Mucosa of rectum (tissue), 2 donors: ENCODE measurements around the gene SPNS1.
A peak's percentile ranks its signal among the peaks of the same experiment; 100 is the strongest.
"Not testable (repeated sequence)": the region's sequence is repeated elsewhere in the genome, so short reads cannot be mapped to it uniquely, and the experiment has no call there.

Source experiments
- H3K27ac ChIP-seq, 2 donors: one replicate each; pipeline ENCODE4 v1.7.0; 2013; ENCODE audit warnings: inconsistent platforms in 2 of 2, low read depth in 2 of 2, low read length in 2 of 2
- H3K27me3 ChIP-seq, 2 donors: one replicate each; pipeline ENCODE4 v1.7.0; 2013; ENCODE audit warnings: low read length in 2 of 2; ENCODE audit not compliant: control insufficient read depth in 2 of 2, insufficient read depth in 2 of 2
- H3K36me3 ChIP-seq, 2 donors: one replicate each; pipeline ENCODE4 v1.7.0; 2013; ENCODE audit warnings: low read length in 2 of 2; ENCODE audit not compliant: control insufficient read depth in 2 of 2, insufficient read depth in 2 of 2
- H3K4me1 ChIP-seq, 2 donors: one replicate each; pipeline ENCODE4 v1.7.0; 2013; ENCODE audit warnings: low read length in 2 of 2, mild to moderate bottlenecking in 1 of 2; ENCODE audit not compliant: control insufficient read depth in 2 of 2, insufficient read depth in 2 of 2
- H3K4me3 ChIP-seq, 2 donors: one replicate each; pipeline ENCODE4 v1.7.0; 2013; ENCODE audit warnings: low read length in 2 of 2
- H3K9ac ChIP-seq, 2 donors: one replicate each; pipeline ENCODE4 v1.7.0; 2013; ENCODE audit warnings: low read length in 2 of 2, low read depth in 1 of 2, mild to moderate bottlenecking in 1 of 2
- H3K9me3 ChIP-seq, 2 donors: one replicate each; pipeline ENCODE4 v1.7.0; 2013; ENCODE audit warnings: low read length in 2 of 2; ENCODE audit not compliant: control insufficient read depth in 2 of 2
- donor health status: healthy.
- donor health status: Normal muscosa, but diverticular disease.

SPNS1 gene

DNA sequence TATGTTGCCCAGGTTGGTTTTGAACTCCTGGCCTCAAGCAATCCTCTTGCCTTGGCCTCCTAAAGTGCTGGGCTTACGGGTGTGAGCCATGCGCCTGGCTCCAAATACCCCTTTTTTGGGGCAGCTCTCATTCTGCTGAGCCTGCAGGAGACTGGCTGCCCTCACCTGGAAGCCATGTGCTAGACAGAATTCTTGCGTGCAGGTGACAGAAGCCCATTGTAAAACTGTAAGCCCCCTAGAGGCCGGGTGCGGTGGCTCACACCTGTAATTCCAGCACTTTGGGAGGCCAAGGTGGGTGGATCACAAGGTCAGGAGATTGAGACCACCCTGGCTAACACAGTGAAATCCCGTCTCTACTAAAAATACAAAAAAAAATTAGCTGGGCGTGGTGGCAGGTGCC, 5.8 kb downstream of the SPNS1 start:
- H3K36me3 ChIP-seq = peaks cover 15 to 38% of the 10 kb centered on the region in 2 donors
- H3K27me3 ChIP-seq, H3K9ac ChIP-seq, H3K4me1 ChIP-seq, H3K9me3 ChIP-seq, H3K4me3 ChIP-seq, H3K27ac ChIP-seq: not testable (repeated sequence)

DNA sequence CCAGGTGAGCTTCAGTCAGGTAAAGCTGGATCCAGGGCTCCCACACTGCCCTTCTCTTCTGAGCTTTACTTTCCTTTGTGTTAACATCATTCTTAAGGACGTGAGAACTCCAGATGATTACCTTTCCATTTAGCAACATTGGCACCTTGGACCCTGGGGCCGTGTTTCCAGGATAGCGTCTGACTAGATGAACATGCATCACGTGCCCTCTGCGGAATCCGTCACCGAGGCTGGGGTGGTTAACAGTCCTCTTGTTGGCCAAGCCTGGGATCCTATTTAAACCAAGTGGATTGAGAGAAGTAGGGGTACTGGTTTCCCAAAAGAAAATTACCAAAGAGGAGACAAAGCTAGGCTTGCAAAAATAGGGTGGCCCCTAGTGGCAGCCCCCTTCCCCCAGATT, 6.4 kb downstream of the SPNS1 start:
- Histone ChIP-seq H3K4me3 (no peak overlapping the region), H3K27me3 (no peaks in the 10 kb centered on the region), H3K4me1 (no peaks in the 10 kb centered on the region), H3K9ac (no peak overlapping the region), H3K27ac (no peak overlapping the region), H3K36me3 (peaks cover 18 to 39% of the 10 kb centered on the region in 2 donors), H3K9me3 (no peaks in the 10 kb centered on the region)

DNA sequence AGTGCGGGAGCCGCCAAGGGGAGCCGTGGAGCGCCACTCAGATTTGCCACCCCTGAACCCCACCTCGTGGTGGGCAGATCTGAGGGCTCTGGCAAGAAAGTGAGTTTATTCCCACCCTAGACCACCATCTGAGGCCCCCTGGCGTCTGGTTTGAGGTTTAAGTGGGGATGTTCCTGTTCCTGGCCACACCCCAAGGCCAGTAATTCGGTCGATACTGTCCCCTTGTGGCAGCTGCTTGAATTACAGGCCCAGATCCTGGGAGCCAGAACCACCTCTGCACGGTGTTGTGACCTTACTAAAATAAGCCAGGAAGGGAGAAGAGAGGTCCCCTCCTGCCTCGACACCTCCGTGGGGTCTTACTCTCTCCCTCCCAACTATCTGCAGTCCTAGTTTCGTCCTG, 6.9 kb downstream of the SPNS1 start:
- H3K4me3 ChIP-seq = no peak overlapping the region
- H3K27ac ChIP-seq = no peak overlapping the region
- peaks cover 19 to 41% of the 10 kb centered on the region in 2 donors for H3K36me3 ChIP-seq
- H3K27me3 ChIP-seq = no peaks in the 10 kb centered on the region
- no peaks in the 10 kb centered on the region for H3K4me1 ChIP-seq
- no peaks in the 10 kb centered on the region for H3K9me3 ChIP-seq
- H3K9ac ChIP-seq = no peak overlapping the region

DNA sequence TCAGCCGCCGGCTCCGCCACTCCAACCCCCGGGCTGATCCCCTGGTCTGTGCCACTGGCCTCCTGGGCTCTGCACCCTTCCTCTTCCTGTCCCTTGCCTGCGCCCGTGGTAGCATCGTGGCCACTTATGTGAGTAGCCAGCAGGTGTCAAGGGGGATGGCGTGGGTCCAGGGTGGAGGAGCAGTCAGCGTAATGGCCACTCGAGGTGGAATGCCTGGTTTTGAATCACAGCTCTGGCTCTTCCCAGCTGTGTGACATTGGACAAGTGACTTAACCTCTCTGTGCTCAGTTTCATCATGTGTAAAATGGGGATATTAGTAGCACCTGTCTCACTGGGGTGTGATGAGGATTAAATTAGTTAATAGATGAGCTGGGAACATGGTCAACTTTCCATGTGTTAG, 7.8 kb downstream of the SPNS1 start:
- no peak overlapping the region for H3K4me3 ChIP-seq
- no peak overlapping the region for H3K9ac ChIP-seq
- H3K9me3 ChIP-seq = no peaks in the 10 kb centered on the region
- no peaks in the 10 kb centered on the region for H3K4me1 ChIP-seq
- no peak overlapping the region for H3K27ac ChIP-seq
- H3K36me3 ChIP-seq = peaks cover 20 to 50% of the 10 kb centered on the region in 2 donors
- H3K27me3 ChIP-seq = no peaks in the 10 kb centered on the region

DNA sequence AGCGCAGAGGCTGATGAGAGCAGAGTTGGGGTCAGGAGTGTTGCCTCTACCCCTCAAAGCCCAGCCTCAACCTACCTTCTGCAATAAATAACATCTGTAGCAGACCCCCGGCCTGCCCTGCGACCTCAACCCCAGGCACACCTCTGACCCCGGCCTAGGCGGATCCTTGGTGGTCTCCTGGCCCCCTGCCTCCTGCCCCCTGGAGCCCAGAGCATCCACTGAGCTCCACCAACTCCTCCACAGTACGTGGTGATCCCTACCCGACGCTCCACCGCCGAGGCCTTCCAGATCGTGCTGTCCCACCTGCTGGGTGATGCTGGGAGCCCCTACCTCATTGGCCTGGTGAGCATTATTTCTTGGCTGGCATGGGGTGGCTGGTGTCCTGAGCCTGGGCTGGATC, 8.4 kb downstream of the SPNS1 start:
- no peak overlapping the region for H3K9ac ChIP-seq
- H3K27me3 ChIP-seq = no peaks in the 10 kb centered on the region
- H3K4me1 ChIP-seq = no peaks in the 10 kb centered on the region
- H3K4me3 ChIP-seq = no peak overlapping the region
- no peaks in the 10 kb centered on the region for H3K9me3 ChIP-seq
- H3K27ac ChIP-seq = no peak overlapping the region
- H3K36me3 ChIP-seq = peaks cover 20 to 52% of the 10 kb centered on the region in 2 donors

DNA sequence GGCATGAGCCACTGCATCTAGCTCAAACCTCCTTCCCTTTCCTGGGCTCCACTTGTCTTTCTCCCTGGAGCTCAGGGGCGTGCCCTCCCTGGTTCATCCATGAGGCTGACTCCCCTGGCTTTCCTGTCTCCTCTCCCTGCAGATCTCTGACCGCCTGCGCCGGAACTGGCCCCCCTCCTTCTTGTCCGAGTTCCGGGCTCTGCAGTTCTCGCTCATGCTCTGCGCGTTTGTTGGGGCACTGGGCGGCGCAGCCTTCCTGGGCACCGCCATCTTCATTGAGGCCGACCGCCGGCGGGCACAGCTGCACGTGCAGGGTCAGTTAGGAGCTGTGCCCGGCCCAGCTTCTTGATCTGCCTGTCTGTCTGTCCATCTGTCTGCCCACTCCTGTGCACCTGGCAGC, 9.1 kb downstream of the SPNS1 start:
- Histone ChIP-seq H3K36me3 (peaks cover 16 to 48% of the 10 kb centered on the region in 2 donors), H3K27me3 (no peaks in the 10 kb centered on the region), H3K4me1 (no peaks in the 10 kb centered on the region)

DNA sequence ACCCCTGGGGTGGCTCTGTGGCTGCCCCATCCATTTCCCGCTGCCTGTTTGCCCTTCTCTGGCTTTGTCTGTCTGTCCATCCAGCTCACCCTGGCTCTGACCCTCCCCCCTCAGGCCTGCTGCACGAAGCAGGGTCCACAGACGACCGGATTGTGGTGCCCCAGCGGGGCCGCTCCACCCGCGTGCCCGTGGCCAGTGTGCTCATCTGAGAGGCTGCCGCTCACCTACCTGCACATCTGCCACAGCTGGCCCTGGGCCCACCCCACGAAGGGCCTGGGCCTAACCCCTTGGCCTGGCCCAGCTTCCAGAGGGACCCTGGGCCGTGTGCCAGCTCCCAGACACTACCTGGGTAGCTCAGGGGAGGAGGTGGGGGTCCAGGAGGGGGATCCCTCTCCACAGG, 9.5 kb downstream of the SPNS1 start:
- Histone ChIP-seq H3K4me3 (no peak overlapping the region), H3K9me3 (no peaks in the 10 kb centered on the region), H3K4me1 (no peaks in the 10 kb centered on the region), H3K36me3 (peaks cover 15 to 44% of the 10 kb centered on the region in 2 donors), H3K9ac (no peak overlapping the region), H3K27me3 (no peaks in the 10 kb centered on the region), H3K27ac (peak overlapping the region in 1 of 2 donors; percentile 58)

More for the DNA sequence above, 9.1 kb downstream of the SPNS1 start:
- H3K27ac ChIP-seq = peak overlapping the region in 1 of 2 donors; percentile 58
- no peak overlapping the region for H3K9ac ChIP-seq
- no peak overlapping the region for H3K4me3 ChIP-seq
- no peaks in the 10 kb centered on the region for H3K9me3 ChIP-seq

DNA sequence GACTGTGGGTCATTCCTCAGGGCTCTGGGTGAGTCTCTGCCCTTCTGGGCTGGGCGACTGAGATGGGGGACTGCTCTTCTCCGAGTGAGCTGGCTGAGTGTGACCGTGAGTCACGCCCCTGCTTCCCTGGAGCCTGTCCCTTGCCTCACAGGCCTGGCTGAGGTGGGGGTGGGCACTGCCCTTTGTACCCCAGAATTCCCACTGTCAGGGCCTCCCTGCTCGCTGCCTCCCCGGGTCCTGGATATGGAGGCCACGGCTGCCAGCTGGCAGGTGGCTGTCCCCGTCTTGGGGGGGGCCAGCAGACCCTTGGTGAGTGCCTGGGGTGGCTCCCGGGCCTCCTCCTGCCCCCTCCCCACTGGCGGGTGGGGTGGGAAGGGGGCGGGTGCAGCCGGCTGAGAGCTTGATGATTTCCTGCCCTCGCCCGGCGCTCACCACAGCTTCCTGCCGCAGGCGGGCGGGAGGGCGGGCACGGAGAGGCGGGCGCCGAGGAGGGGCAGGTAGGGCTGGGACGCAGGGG, 10.1 kb downstream of the SPNS1 start, which contains the start of gene LAT:
TSS of gene LAT (plus strand) at position 434 of the 517 bp plus-strand sequence. CDS start 366 bp downstream, outside the sequence.
- peaks cover 15 to 40% of the 10 kb centered on the region in 2 donors for H3K36me3 ChIP-seq
- H3K9me3 ChIP-seq = no peaks in the 10 kb centered on the region
- H3K4me1 ChIP-seq = no peaks in the 10 kb centered on the region
- H3K27ac ChIP-seq = peak within 1 kb of the TSS in 1 of 2 donors; percentile 58
- peak within 1 kb of the TSS; percentile 36 to 65 for H3K4me3 ChIP-seq
- H3K9ac ChIP-seq = no peak within 1 kb of the TSS
- no peaks in the 10 kb centered on the region for H3K27me3 ChIP-seq

DNA sequence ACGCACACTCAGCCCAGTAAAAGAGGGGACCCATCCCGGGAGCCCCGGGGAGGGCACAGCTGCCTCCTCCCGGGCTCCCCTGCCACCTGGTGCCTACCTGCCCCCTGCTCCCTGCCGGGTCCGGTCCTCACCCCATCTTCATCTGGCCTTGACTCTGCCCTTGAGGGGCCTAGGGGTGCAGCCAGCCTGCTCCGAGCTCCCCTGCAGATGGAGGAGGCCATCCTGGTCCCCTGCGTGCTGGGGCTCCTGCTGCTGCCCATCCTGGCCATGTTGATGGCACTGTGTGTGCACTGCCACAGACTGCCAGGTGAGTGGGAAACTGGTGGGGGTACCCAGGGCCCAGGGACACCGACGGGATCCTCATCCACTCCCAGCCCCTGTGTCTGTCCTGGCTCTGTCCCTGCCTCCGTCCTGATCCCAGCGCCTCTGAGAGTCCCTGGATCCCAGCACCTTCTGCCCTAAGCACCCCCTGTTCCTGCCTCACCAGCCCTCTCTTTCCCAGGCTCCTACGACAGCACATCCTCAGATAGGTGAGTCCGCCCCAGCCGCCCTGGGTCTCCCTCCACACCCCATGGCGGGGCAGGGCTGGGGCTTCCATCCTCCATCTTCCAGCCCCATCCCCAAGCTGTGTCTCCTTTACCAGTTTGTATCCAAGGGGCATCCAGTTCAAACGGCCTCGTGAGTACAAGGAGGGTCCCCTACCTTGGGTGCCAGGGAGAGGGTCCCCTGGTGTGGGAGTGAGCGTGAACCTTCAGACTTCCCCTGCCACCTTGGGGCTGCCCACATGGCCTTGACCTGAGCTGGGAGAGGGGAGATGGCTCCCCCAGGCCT, 10.8 kb downstream of the SPNS1 start:
- peak overlapping the region; percentile 36 to 65 for H3K4me3 ChIP-seq
- peak overlapping the region in 1 of 2 donors; percentile 38 for H3K27ac ChIP-seq

DNA sequence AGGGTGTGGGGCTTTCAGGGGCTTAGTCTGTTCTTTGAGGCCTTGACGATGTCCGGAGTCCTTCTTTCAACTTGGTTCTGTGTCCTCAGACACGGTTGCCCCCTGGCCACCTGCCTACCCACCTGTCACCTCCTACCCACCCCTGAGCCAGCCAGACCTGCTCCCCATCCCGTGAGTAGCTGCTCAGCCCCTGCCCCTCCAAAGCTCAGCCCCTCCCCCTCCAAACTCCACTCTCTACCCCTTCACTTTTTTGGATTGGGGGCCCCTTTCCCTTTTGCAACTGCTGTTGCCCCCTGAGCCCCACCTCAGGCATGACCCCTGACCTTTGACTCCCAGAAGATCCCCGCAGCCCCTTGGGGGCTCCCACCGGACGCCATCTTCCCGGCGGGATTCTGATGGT, 11.5 kb downstream of the SPNS1 start:
- Histone ChIP-seq H3K9ac (no peak overlapping the region), H3K27me3 (no peaks in the 10 kb centered on the region), H3K4me3 (peak overlapping the region; percentile 36 to 65), H3K36me3 (peaks cover 15 to 44% of the 10 kb centered on the region in 2 donors), H3K9me3 (no peaks in the 10 kb centered on the region), H3K4me1 (no peaks in the 10 kb centered on the region), H3K27ac (peak overlapping the region in 1 of 2 donors; percentile 38)

More for the DNA sequence above, 10.8 kb downstream of the SPNS1 start:
- no peaks in the 10 kb centered on the region for H3K27me3 ChIP-seq
- H3K9me3 ChIP-seq = no peaks in the 10 kb centered on the region
- no peaks in the 10 kb centered on the region for H3K4me1 ChIP-seq
- no peak overlapping the region for H3K9ac ChIP-seq
- H3K36me3 ChIP-seq = peaks cover 15 to 46% of the 10 kb centered on the region in 2 donors
